Transverse colon (tissue), 4 donors: ENCODE data around the gene STEAP3.

Experiments
- CTCF ChIP-seq, 5 experiments: fragments of 200-600 bp in 3 of 5; fragments of 450-650 bp in 2 of 5; sonication (generic) in 3 of 5; IDR thresholded peaks; 1 replicate in 2 of 5; 2 replicates in 3 of 5; pipeline ENCODE4 v1.5.1; 2016 to 2017; ENCODE audit warnings: antibody characterized with exemption in 5 of 5, inconsistent platforms in 3 of 5, mild to moderate bottlenecking in 2 of 5, moderate library complexity in 1 of 5
- EP300 ChIP-seq: sonication (generic); formaldehyde crosslinking; IDR thresholded peaks from one replicate; pipeline ENCODE4 v1.6.1; 2017; ENCODE audit warnings: antibody characterized with exemption, low read depth
- POLR2A ChIP-seq: fragments of 450-650 bp; IDR thresholded peaks from one replicate; pipeline ENCODE4 v1.6.1; 2016; ENCODE audit warnings: antibody characterized with exemption, mild to moderate bottlenecking, moderate library complexity
- POLR2AphosphoS5 ChIP-seq, 3 donors: sonication (generic); formaldehyde crosslinking; IDR thresholded peaks; one replicate each; pipeline ENCODE4 v1.6.1; 2016; ENCODE audit warnings: antibody characterized with exemption in 3 of 3

- no peak for TF ChIP-seq CTCF (IDR thresholded peaks at IDR 0.05)
- no peak for TF ChIP-seq EP300
- no peak for TF ChIP-seq POLR2AphosphoS5 (IDR thresholded peaks at IDR 0.05)
- no peak for TF ChIP-seq POLR2A
These were observed 14.8 kb upstream of the STEAP3 start for GRCh38 chr2:119208791-119209203.
